Measurements from ENCODE around the gene HCFC1.

GRCh38 chrX:153901753-153902140 lies 69.9 kb downstream of the HCFC1 start:
- TF ChIP-seq EZH2 (IDR thresholded peaks at IDR 0.05; ENCODE audit: borderline replicate concordance) = no peak
- TF ChIP-seq, protein P1, sequence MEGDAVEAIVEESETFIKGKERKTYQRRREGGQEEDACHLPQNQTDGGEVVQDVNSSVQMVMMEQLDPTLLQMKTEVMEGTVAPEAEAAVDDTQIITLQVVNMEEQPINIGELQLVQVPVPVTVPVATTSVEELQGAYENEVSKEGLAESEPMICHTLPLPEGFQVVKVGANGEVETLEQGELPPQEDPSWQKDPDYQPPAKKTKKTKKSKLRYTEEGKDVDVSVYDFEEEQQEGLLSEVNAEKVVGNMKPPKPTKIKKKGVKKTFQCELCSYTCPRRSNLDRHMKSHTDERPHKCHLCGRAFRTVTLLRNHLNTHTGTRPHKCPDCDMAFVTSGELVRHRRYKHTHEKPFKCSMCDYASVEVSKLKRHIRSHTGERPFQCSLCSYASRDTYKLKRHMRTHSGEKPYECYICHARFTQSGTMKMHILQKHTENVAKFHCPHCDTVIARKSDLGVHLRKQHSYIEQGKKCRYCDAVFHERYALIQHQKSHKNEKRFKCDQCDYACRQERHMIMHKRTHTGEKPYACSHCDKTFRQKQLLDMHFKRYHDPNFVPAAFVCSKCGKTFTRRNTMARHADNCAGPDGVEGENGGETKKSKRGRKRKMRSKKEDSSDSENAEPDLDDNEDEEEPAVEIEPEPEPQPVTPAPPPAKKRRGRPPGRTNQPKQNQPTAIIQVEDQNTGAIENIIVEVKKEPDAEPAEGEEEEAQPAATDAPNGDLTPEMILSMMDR (IDR thresholded peaks at IDR 0.05; ENCODE audit: poor library complexity) = no peak
- no peak for TF ChIP-seq EZH2phosphoT487 (IDR thresholded peaks at IDR 0.05; ENCODE audit: low read depth, severe bottlenecking, unreplicated experiment)

Measured in hepatocyte (in vitro differentiated cells).